Measurements from ENCODE around the gene HCAR1. TPM values are rescaled to one million over a fixed set of nuclear protein-coding genes. Genes with fewer than 3 reads are reported as not detected.
"Not testable (repeated sequence)": the region's sequence is repeated elsewhere in the genome, so short reads cannot be mapped to it uniquely, and the experiment has no call there.

HCAR1 gene
- total RNA-seq, 1 donor from 2014 or later, result not detected

- Mint-ChIP-seq H3K4me1 (ENCODE audit: low read depth) (peaks cover 19% of the 10 kb centered on the region), H3K36me3 (ENCODE audit: low read depth) (no peaks in the 10 kb centered on the region), H3K9me3 (ENCODE audit: low read depth) (no peaks in the 10 kb centered on the region), H3K27me3 (ENCODE audit: low read depth) (no peaks in the 10 kb centered on the region), H3K27ac (ENCODE audit: unreplicated experiment) (no peak overlapping the region), H3K4me3 (ENCODE audit: unreplicated experiment) (no peak overlapping the region)
- no peak for TF ChIP-seq CTCF (IDR thresholded peaks at IDR 0.05)
- DNase-seq (ENCODE audit: low spot score), result no peak
These were observed 5.1 kb downstream of the HCAR1 start for GRCh38 chr12:122725452-122726079.

GRCh38 chr12:122724641-122725243, 5.9 kb downstream of the HCAR1 start:
- H3K9me3 Mint-ChIP-seq (ENCODE audit: low read depth), result no peaks in the 10 kb centered on the region
- no peak overlapping the region for H3K27ac Mint-ChIP-seq (ENCODE audit: unreplicated experiment)
- no peak overlapping the region for H3K4me3 Mint-ChIP-seq (ENCODE audit: unreplicated experiment)
- no peak for TF ChIP-seq CTCF (IDR thresholded peaks at IDR 0.05)
- DNase-seq (ENCODE audit: low spot score), result no peak
- no peaks in the 10 kb centered on the region for H3K27me3 Mint-ChIP-seq (ENCODE audit: low read depth)
- no peaks in the 10 kb centered on the region for H3K36me3 Mint-ChIP-seq (ENCODE audit: low read depth)
- H3K4me1 Mint-ChIP-seq (ENCODE audit: low read depth), result peaks cover 16% of the 10 kb centered on the region

- no peaks in the 10 kb centered on the region for H3K9me3 Mint-ChIP-seq (ENCODE audit: low read depth)
- no peak overlapping the region for H3K27ac Mint-ChIP-seq (ENCODE audit: unreplicated experiment)
- no peaks in the 10 kb centered on the region for H3K36me3 Mint-ChIP-seq (ENCODE audit: low read depth)
- H3K27me3 Mint-ChIP-seq (ENCODE audit: low read depth), result no peaks in the 10 kb centered on the region
- no peak for DNase-seq (ENCODE audit: low spot score)
- no peak for TF ChIP-seq CTCF (IDR thresholded peaks at IDR 0.05)
- no peak overlapping the region for H3K4me3 Mint-ChIP-seq (ENCODE audit: unreplicated experiment)
- peaks cover 16% of the 10 kb centered on the region for H3K4me1 Mint-ChIP-seq (ENCODE audit: low read depth)
These were observed 8.3 kb downstream of the HCAR1 start for GRCh38 chr12:122722387-122722786.

GRCh38 chr12:122721057-122721545, 9.5 kb downstream of the HCAR1 start:
- Mint-ChIP-seq H3K4me3 (ENCODE audit: unreplicated experiment) (no peak overlapping the region), H3K27me3 (ENCODE audit: low read depth) (no peaks in the 10 kb centered on the region), H3K27ac (ENCODE audit: unreplicated experiment) (peak overlapping the region; percentile 67), H3K4me1 (ENCODE audit: low read depth) (peaks cover 15% of the 10 kb centered on the region), H3K9me3 (ENCODE audit: low read depth) (no peaks in the 10 kb centered on the region), H3K36me3 (ENCODE audit: low read depth) (no peaks in the 10 kb centered on the region)
- TF ChIP-seq CTCF (IDR thresholded peaks at IDR 0.05), result no peak
- DNase-seq (ENCODE audit: low spot score), result no peak

GRCh38 chr12:122716658-122717057, 14.0 kb downstream of the HCAR1 start, which contains the start of gene HCAR3:
Gene HCAR3, minus strand, starts transcription at chr12:122716811. Its CDS starts 74 bp downstream, at chr12:122716737.
- not testable (repeated sequence) for H3K36me3 Mint-ChIP-seq (ENCODE audit: low read depth); H3K27me3 Mint-ChIP-seq (ENCODE audit: low read depth); H3K27ac Mint-ChIP-seq (ENCODE audit: unreplicated experiment); DNase-seq (ENCODE audit: low spot score); H3K9me3 Mint-ChIP-seq (ENCODE audit: low read depth); H3K4me3 Mint-ChIP-seq (ENCODE audit: unreplicated experiment)
- peaks cover 11% of the 10 kb centered on the region for H3K4me1 Mint-ChIP-seq (ENCODE audit: low read depth)

- H3K4me1 Mint-ChIP-seq (ENCODE audit: low read depth); H3K27ac Mint-ChIP-seq (ENCODE audit: unreplicated experiment): not testable (repeated sequence)
These were observed 15.4 kb downstream of the HCAR1 start for GRCh38 chr12:122715211-122715610.

GRCh38 chr12:122713491-122714188, 17.0 kb downstream of the HCAR1 start:
- not testable (repeated sequence) for H3K9me3 Mint-ChIP-seq (ENCODE audit: low read depth); H3K36me3 Mint-ChIP-seq (ENCODE audit: low read depth); H3K4me1 Mint-ChIP-seq (ENCODE audit: low read depth); H3K27ac Mint-ChIP-seq (ENCODE audit: unreplicated experiment); H3K27me3 Mint-ChIP-seq (ENCODE audit: low read depth); DNase-seq (ENCODE audit: low spot score); H3K4me3 Mint-ChIP-seq (ENCODE audit: unreplicated experiment)

More at GRCh38 chr12:122715211-122715610, 15.4 kb downstream of the HCAR1 start:
- not testable (repeated sequence) for DNase-seq (ENCODE audit: low spot score); H3K9me3 Mint-ChIP-seq (ENCODE audit: low read depth); H3K4me3 Mint-ChIP-seq (ENCODE audit: unreplicated experiment); H3K27me3 Mint-ChIP-seq (ENCODE audit: low read depth); H3K36me3 Mint-ChIP-seq (ENCODE audit: low read depth)

GRCh38 chr12:122711266-122711665, 19.4 kb downstream of the HCAR1 start:
- H3K9me3 Mint-ChIP-seq (ENCODE audit: low read depth); H3K27me3 Mint-ChIP-seq (ENCODE audit: low read depth); H3K4me3 Mint-ChIP-seq (ENCODE audit: unreplicated experiment); H3K4me1 Mint-ChIP-seq (ENCODE audit: low read depth); DNase-seq (ENCODE audit: low spot score); H3K27ac Mint-ChIP-seq (ENCODE audit: unreplicated experiment); H3K36me3 Mint-ChIP-seq (ENCODE audit: low read depth): not testable (repeated sequence)

- not testable (repeated sequence) for H3K36me3 Mint-ChIP-seq (ENCODE audit: low read depth); H3K4me1 Mint-ChIP-seq (ENCODE audit: low read depth); H3K27ac Mint-ChIP-seq (ENCODE audit: unreplicated experiment); H3K4me3 Mint-ChIP-seq (ENCODE audit: unreplicated experiment); DNase-seq (ENCODE audit: low spot score); H3K27me3 Mint-ChIP-seq (ENCODE audit: low read depth); H3K9me3 Mint-ChIP-seq (ENCODE audit: low read depth)
These were observed 20.3 kb downstream of the HCAR1 start for GRCh38 chr12:122710341-122710740.

Measured in chondrocyte (in vitro differentiated cells).